HepG2 (cell line): ENCODE results near the gene LDLRAD4. TPM values are rescaled to one million over a fixed set of nuclear protein-coding genes. Genes with fewer than 3 reads are reported as not detected.

ENCODE experiments used
- ATAC-seq: fragments of 200-7000 bp; cut with Tn5 transposase; 3 replicates; pipeline ENCODE4 v1.9.1; 2020; ENCODE audit warnings: mild to moderate bottlenecking, moderate library complexity
- BruUV-seq: library from RNA; stranded (reverse); fragments of 400-500 nt; replicated peaks from 2 replicates; lab custom pipeline; 2021; lab: Mats Ljungman, UMichigan
- CTCF ChIA-PET: fragments of 300-600 bp; formaldehyde crosslinking; extraction: SDS; loops from one replicate; lab custom pipeline; 2021; ENCODE audit warnings: low total read pairs, inconsistent platforms, low intra/inter-chr PET ratio; lab: Yijun Ruan, JAX
- POLR2A ChIA-PET: fragments of 350-600 bp; sonication (Branson Sonifier 250); formaldehyde crosslinking; loops from one replicate; lab custom pipeline; 2020; ENCODE audit warnings: antibody characterized with exemption, inconsistent platforms; lab: Yijun Ruan, JAX
- DNase-seq: peaks from one replicate; pipeline ENCODE4 v3.0.0-alpha.2; 2015; ENCODE audit warnings: low spot score
- FAIRE-seq: peaks from 3 replicates; lab custom pipeline; 2011; peaks lifted over from hg19 to GRCh38; lab: Jason Lieb, UNC
- H2AFZ ChIP-seq: one replicate; pipeline ENCODE4 v1.6.1; 2011; ENCODE audit warnings: low read length, inconsistent platforms
- H3K27ac ChIP-seq: fragments of 300-600 bp; 3 replicates; pipeline ENCODE4 v1.8.0; 2011; ENCODE audit warnings: mixed run types, mild to moderate bottlenecking, mixed read lengths, low read length, inconsistent platforms; ENCODE audit not compliant: insufficient read depth; ENCODE audit errors: extremely low read length
- H3K27me3 ChIP-seq, 2 experiments: fragments of 200-600 bp in 1 of 2; 2 replicates in 1 of 2; 3 replicates in 1 of 2; pipeline versions ENCODE4 v1.6.0 to v1.8.0; 2011; ENCODE audit warnings: low read length in 2 of 2, mild to moderate bottlenecking in 2 of 2, moderate library complexity in 2 of 2, inconsistent platforms in 1 of 2; ENCODE audit not compliant: insufficient read depth in 2 of 2, control insufficient read depth in 1 of 2
- H3K36me3 ChIP-seq, 2 experiments: fragments of 200-600 bp in 1 of 2; replicated peaks in 1 of 2; 2 replicates in 1 of 2; 3 replicates in 1 of 2; pipeline versions ENCODE4 v1.5.1 to v1.8.0; 2011; ENCODE audit warnings: low read length in 2 of 2, inconsistent platforms in 1 of 2; ENCODE audit not compliant: insufficient read depth in 2 of 2, control insufficient read depth in 1 of 2
- H3K4me1 ChIP-seq: 2 replicates; pipeline ENCODE4 v1.5.1; 2012; ENCODE audit warnings: low read length, inconsistent platforms; ENCODE audit not compliant: insufficient read depth
- H3K4me2 ChIP-seq: 2 replicates; pipeline ENCODE4 v1.6.0; 2011; ENCODE audit warnings: low read depth, low read length, inconsistent platforms
- H3K4me3 ChIP-seq, 3 experiments: fragments of 200-600 bp in 1 of 3; sonication (generic), shearing (Covaris generic) in 1 of 3; replicated peaks in 1 of 3; 2 replicates each; pipeline ENCODE4 v1.5.1; 2011 to 2016; ENCODE audit warnings: low read length in 3 of 3, inconsistent platforms in 2 of 3, low read depth in 2 of 3, mild to moderate bottlenecking in 2 of 3, control low read depth in 1 of 3, mixed read lengths in 1 of 3; ENCODE audit not compliant: insufficient read depth in 1 of 3
- H3K79me2 ChIP-seq: one replicate; pipeline ENCODE4 v1.6.1; 2011; ENCODE audit warnings: low read length, inconsistent platforms; ENCODE audit not compliant: insufficient read depth
- H3K9ac ChIP-seq: 2 replicates; pipeline ENCODE4 v1.6.0; 2011; ENCODE audit warnings: mild to moderate bottlenecking, low read depth, low read length, inconsistent platforms; ENCODE audit not compliant: insufficient read depth
- H3K9me3 ChIP-seq: 2 replicates; pipeline ENCODE4 v1.5.1; 2012; ENCODE audit warnings: mild to moderate bottlenecking, low read length
- H4K20me1 ChIP-seq: 2 replicates; pipeline ENCODE4 v1.6.0; 2011; ENCODE audit warnings: inconsistent platforms, mild to moderate bottlenecking, low read length, moderate library complexity; ENCODE audit not compliant: insufficient read depth
- CBX1 ChIP-seq: IDR thresholded peaks from one replicate; pipeline ENCODE4 v1.6.1; 2016; ENCODE audit warnings: antibody characterized with exemption, low read depth
- ESRRA ChIP-seq: sonication (generic); formaldehyde crosslinking; IDR thresholded peaks from 2 replicates; pipeline ENCODE4 v1.5.1; 2020; ENCODE audit warnings: mild to moderate bottlenecking, low read depth, missing genetic modification reagents
- MEIS1 ChIP-seq: sonication (generic); formaldehyde crosslinking; IDR thresholded peaks from 2 replicates; pipeline ENCODE4 v1.9.0; 2021; ENCODE audit warnings: mild to moderate bottlenecking, missing genetic modification reagents, moderate library complexity, borderline replicate concordance
- MYNN ChIP-seq: sonication (generic); formaldehyde crosslinking; IDR thresholded peaks from 2 replicates; pipeline ENCODE4 v1.4.0; 2020; ENCODE audit warnings: mild to moderate bottlenecking, low read depth, missing genetic modification reagents
- NFE2L2 ChIP-seq: fragments of 150-350 bp; IDR thresholded peaks from 2 replicates; pipeline ENCODE4 v1.6.1; 2014; ENCODE audit warnings: low read length
- PITX1 ChIP-seq: sonication (generic); formaldehyde crosslinking; IDR thresholded peaks from 2 replicates; pipeline ENCODE4 v1.5.1; 2020; ENCODE audit warnings: mild to moderate bottlenecking, missing genetic modification reagents
- PRDM10 ChIP-seq: sonication (generic); formaldehyde crosslinking; IDR thresholded peaks from 2 replicates; pipeline ENCODE4 v1.4.0; 2020; ENCODE audit warnings: low read depth, missing genetic modification reagents
- RBM22 ChIP-seq: fragments of 200-400 bp; formaldehyde crosslinking; optimal IDR thresholded peaks from 2 replicates; pipeline ENCODE3; 2017; ENCODE audit warnings: mild to moderate bottlenecking, low read length, moderate library complexity
- RCOR2 ChIP-seq: IDR thresholded peaks from 2 replicates; pipeline ENCODE4 v1.6.1; 2016; ENCODE audit warnings: missing biosample characterization, missing genetic modification reagents
- SALL1 ChIP-seq: sonication (generic); formaldehyde crosslinking; IDR thresholded peaks from 2 replicates; pipeline ENCODE4 v1.8.0; 2022; ENCODE audit warnings: mild to moderate bottlenecking, missing genetic modification reagents
- SP4 ChIP-seq: sonication (generic); formaldehyde crosslinking; IDR thresholded peaks from 2 replicates; pipeline ENCODE4 v1.8.1; 2023; ENCODE audit warnings: mild to moderate bottlenecking, missing genetic modification reagents
- ZBTB33 ChIP-seq: sonication (generic); formaldehyde crosslinking; IDR thresholded peaks from 2 replicates; pipeline ENCODE4 v1.4.0; 2020; ENCODE audit warnings: missing genetic modification reagents
- ZMYM4 ChIP-seq: sonication (generic); formaldehyde crosslinking; IDR thresholded peaks from 2 replicates; pipeline ENCODE4 v1.8.1; 2023; ENCODE audit warnings: mild to moderate bottlenecking, missing genetic modification reagents
- ZNF232 ChIP-seq: sonication (generic); formaldehyde crosslinking; IDR thresholded peaks from 2 replicates; pipeline ENCODE4 v1.4.0; 2020; ENCODE audit warnings: missing genetic modification reagents, borderline replicate concordance
- ZNF510 ChIP-seq: sonication (generic); formaldehyde crosslinking; IDR thresholded peaks from 2 replicates; pipeline ENCODE4 v1.4.0; 2020; ENCODE audit warnings: low read depth, mild to moderate bottlenecking, missing genetic modification reagents
- ZNF7 ChIP-seq: IDR thresholded peaks from 2 replicates; pipeline ENCODE4 v1.6.1; 2016; ENCODE audit warnings: missing biosample characterization, missing genetic modification reagents
- ZNF777 ChIP-seq: sonication (generic); formaldehyde crosslinking; IDR thresholded peaks from 2 replicates; pipeline ENCODE4 v1.4.0; 2020; ENCODE audit warnings: missing genetic modification reagents
- whole genome bisulfite sequencing: methylation state at CpG from one replicate; pipeline ENCODE4 v1.1.6; 2017; ENCODE audit warnings: low lambda C conversion rate; 5-methylcytosine and 5-hydroxymethylcytosine counted together
- in situ Hi-C: cut with HindIII; loops from 2 replicates; pipeline ENCODE4 v1.10.0; 2017; ENCODE audit warnings: low pct_unique_long_range_greater_than_20kb; ENCODE audit not compliant: extremely low pct_ligation_motif_present
- intact Hi-C: fragments of 100-400 bp; cut with micrococcal nuclease; formaldehyde crosslinking; loops from one replicate; pipeline ENCODE4 v1.10.0; 2022; ENCODE audit not compliant: unreplicated experiment
- polyA plus RNA-seq, 8 experiments: library from polyadenylated mRNA; depleted of rRNA in 3 of 8; stranded (reverse) in 7 of 8; unstranded in 1 of 8; fragments of >200 nt; fragmentation: Illumina TruSeq in 4 of 8; extraction: Trizol in 4 of 8; gene quantifications; 2 replicates each; pipeline versions ENCODE4 v1.2.1 to v1.2.3, GENCODE V29; 2011 to 2016; ENCODE audit warnings: low read depth in 4 of 8, missing spikeins in 1 of 8, mixed read lengths in 1 of 8; ENCODE audit not compliant: insufficient read depth in 1 of 8
- total RNA-seq, 5 experiments: library from RNA; depleted of rRNA; stranded (reverse); fragments of >200 nt; fragmentation: Illumina TruSeq; extraction: Trizol; gene quantifications; 2 replicates each; pipeline ENCODE4 v1.2.3, GENCODE V29; 2016; ENCODE audit warnings: low read depth in 1 of 5

Gene LDLRAD4
- total and polyA plus RNA-seq, 2 of the 13 experiments (the other 11 are each of a cell fraction or from before 2014, with no cell fraction given), result 13.6 to 20.9 TPM

GRCh38 chr18:13649397-13650390 is 431.1 kb downstream of the LDLRAD4 start:
- no peaks in the 10 kb centered on the region for H4K20me1 ChIP-seq
- ChIA-PET CTCF (no interaction called here), POLR2A (no interaction called here)
- intact Hi-C loops, result loop anchor here (1.0 kb wide), 1 partner anchor 32 kb away; no protein-coding TSS in a partner anchor
- H3K27me3 ChIP-seq, result no peaks in the 10 kb centered on the region
- peak; percentile 74 for ATAC-seq
- peak; percentile 14 for DNase-seq
- no peak overlapping the region for H3K4me2 ChIP-seq
- no peak overlapping the region for H3K27ac ChIP-seq
- no peak overlapping the region for H3K9ac ChIP-seq
- in situ Hi-C loops, result loop anchor here (25.0 kb wide), 3 partner anchors 113 to 637 kb away; partner anchors contain the start of gene LDLRAD4
- no peak for FAIRE-seq
- H3K4me1 ChIP-seq, result peaks cover 12% of the 10 kb centered on the region
- H2AFZ ChIP-seq, result no peak overlapping the region
- WGBS, result 77% methylated on average over 23 of the region's 23 CpGs
- H3K36me3 ChIP-seq, result no peaks in the 10 kb centered on the region
- no peaks in the 10 kb centered on the region for H3K79me2 ChIP-seq
- H3K9me3 ChIP-seq, result no peaks in the 10 kb centered on the region
- H3K4me3 ChIP-seq, result no peak overlapping the region
- no TSS peak for BruUV-seq
- TF ChIP-seq ZNF7 (CRISPR knock-in tag) (peak; percentile 89), SP4 (no peak), RBM22 (peak; percentile 28), PRDM10 (CRISPR knock-in tag) (no peak), ZMYM4 (0 out of 2 replicates have a peak, but pooled peaks have one; percentile 35), SALL1 (CRISPR knock-in tag) (peak; percentile 56; the same call in 1 of the 2 replicates), NFE2L2 (0 out of 2 replicates have a peak, but pooled peaks have one; percentile 2), ZNF232 (CRISPR knock-in tag) (0 out of 2 replicates have a peak, but pooled peaks have one; percentile 32), CBX1 (no peak), MYNN (CRISPR knock-in tag) (no peak), RCOR2 (CRISPR knock-in tag) (no peak), ZBTB33 (CRISPR knock-in tag) (peak; percentile 79; the same call in 1 of the 2 replicates), ZNF777 (CRISPR knock-in tag) (no peak), PITX1 (CRISPR knock-in tag) (0 out of 2 replicates have a peak, but pooled peaks have one; percentile 14), ESRRA (no peak), MEIS1 (CRISPR knock-in tag) (no peak), ZNF510 (CRISPR knock-in tag) (no peak)
